Neural cell (in vitro differentiated cells): ENCODE results near the gene TRAF6.

Source experiments
- CTCF ChIP-seq: fragments of 450-650 bp; IDR thresholded peaks from 2 replicates; pipeline ENCODE4 v1.5.1; 2014; ENCODE audit warnings: antibody characterized with exemption, mild to moderate bottlenecking, moderate library complexity; ENCODE audit not compliant: poor library complexity, severe bottlenecking
- POLR2AphosphoS5 ChIP-seq: IDR thresholded peaks from 2 replicates; pipeline ENCODE4 v1.6.1; 2012
- RAD21 ChIP-seq: fragments of 450-650 bp; conservative IDR thresholded peaks from 2 replicates; pipeline ENCODE4 v1.6.1; 2014; ENCODE audit warnings: antibody characterized with exemption, mild to moderate bottlenecking, moderate library complexity
- SMC3 ChIP-seq: fragments of 450-650 bp; conservative IDR thresholded peaks from 2 replicates; pipeline ENCODE4 v1.6.1; 2014; ENCODE audit warnings: antibody characterized with exemption, mild to moderate bottlenecking, moderate library complexity; ENCODE audit not compliant: poor library complexity

GRCh38 chr11:36488096-36488495 lies 22.0 kb downstream of the TRAF6 start:
- TF ChIP-seq POLR2AphosphoS5 = no peak
- no peak for TF ChIP-seq CTCF
- no peak for TF ChIP-seq SMC3
- no peak for TF ChIP-seq RAD21
